ENCODE data around the gene PAMR1.
A peak's percentile ranks its signal among the peaks of the same experiment; 100 is the strongest.
"Not testable (repeated sequence)": the region's sequence is repeated elsewhere in the genome, so short reads cannot be mapped to it uniquely, and the experiment has no call there.

PAMR1 gene

DNA sequence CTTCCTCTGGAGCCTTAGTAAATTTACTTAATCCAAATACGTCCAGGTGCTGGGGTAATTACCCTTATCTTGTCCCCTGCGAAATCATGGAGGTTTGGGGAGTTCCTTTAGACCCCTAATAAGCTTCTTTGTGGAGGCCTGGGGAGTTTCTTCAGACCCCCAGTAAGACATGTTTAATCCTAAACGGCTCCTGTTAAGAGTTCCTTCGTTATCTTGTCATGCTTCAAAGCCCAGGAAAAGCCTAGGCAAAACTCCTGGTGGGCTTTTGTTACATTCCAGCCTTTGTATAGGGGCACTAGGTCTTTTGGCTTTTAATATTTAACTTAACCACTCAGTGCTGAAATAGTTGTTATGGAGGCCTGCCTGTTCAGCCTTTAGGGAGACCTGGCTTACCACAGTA lies 18.1 kb upstream of the PAMR1 start:
- FAIRE-seq (no peak), DNase-seq (ENCODE audit: low spot score) (no peak)

DNA sequence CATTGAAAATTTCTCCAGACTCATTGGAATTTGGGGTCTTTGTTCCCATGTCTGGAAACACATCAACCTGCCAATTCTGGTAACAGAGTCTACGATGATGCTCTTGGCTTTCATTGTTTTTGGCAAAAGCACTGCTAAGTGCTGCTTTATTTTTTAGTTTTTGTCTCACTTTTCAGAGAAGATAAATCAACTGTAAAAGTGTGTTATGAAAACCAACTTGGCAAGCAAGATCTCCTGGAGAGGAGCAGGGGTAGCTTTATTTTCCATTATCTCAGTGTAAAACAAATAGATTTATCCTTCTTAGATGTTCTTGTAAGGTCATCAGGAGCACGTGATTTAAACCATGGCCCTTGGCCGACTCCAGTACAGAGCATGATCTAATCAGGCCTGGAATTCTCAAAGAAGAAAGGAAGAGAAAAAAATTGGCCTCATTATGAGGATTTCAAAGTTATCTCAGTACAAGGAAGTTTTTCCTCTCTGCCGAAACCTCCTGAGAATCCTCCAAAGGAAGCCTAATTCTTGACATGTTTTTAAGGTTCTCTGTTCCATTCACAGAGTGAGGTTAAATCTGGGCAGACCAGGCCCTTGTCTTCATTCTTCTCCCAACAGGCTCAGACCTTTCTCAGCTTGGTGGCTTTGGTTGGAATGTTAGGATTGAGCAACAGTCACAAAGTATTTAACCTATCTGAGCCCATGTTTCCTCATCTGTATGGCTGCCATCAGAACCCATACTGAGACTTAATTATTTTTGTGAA lies 16.4 kb upstream of the PAMR1 start:
- no peak for DNase-seq (ENCODE audit: low spot score)
- no peak for FAIRE-seq

DNA sequence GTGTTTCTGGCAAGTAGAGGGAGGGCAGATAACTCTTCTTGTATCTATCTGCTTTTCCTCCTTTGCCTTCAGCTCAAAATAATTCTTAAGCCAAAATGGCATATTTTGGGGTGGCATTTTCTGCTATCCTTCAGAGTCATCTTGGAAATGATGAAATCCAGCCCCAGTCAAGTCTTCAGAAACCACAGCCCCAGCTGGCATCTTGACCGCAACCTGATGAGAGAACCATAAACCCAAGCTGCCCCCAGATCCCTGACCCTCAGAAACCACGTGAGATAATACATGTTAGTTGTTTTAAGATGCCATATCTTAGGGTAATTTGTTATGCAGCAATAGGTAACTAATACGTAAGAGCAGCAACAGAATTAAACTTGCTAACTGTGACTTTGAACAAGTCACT lies 15.1 kb upstream of the PAMR1 start:
- no peak for FAIRE-seq
- DNase-seq (ENCODE audit: low spot score) = no peak

DNA sequence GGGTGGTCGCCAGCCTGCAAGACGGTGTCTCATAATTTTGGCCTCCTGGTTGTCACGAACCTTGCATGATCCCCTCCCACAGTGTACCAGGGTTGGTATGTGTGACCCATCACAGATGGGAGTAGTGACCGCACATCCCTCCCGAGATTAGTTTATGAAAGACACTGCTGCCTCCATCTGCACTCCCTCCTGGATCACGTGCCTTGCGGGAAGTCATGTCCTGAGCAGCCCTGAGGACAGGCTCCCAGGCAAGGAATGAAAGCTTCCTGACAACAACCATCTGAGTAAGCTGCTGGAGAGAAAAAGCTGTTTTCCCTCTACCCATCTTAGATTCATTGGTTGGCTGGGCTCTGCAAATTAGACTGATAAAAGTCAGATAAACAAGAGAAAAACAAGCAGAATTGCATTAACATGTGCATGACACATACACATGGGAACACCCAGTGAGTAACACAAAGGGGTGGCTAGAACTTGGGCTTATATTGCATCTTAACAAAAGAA lies 14.4 kb upstream of the PAMR1 start:
- no peak for DNase-seq (ENCODE audit: low spot score)

DNA sequence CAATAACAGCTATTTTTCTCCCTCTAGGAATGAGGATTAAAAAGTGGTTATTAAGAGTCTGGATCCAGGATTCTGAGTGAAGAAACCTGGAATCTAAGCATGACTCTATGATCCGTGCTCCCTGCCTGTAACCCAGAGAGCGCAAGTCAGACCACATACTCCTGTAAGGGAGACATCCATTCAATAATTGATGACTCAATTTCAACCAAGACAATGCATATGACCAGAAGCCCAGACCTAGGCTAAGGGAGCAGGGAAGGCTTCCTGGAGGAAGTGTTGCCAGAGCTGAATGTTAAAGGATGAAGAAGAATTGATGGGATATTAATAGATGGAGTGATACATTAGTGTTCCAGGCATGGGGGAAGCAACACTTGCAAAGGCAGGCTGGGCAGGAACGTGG lies 13.8 kb upstream of the PAMR1 start:
- no peak for DNase-seq (ENCODE audit: low spot score)
- no peak for FAIRE-seq

More for the DNA sequence above, 14.4 kb upstream of the PAMR1 start:
- FAIRE-seq = no peak

DNA sequence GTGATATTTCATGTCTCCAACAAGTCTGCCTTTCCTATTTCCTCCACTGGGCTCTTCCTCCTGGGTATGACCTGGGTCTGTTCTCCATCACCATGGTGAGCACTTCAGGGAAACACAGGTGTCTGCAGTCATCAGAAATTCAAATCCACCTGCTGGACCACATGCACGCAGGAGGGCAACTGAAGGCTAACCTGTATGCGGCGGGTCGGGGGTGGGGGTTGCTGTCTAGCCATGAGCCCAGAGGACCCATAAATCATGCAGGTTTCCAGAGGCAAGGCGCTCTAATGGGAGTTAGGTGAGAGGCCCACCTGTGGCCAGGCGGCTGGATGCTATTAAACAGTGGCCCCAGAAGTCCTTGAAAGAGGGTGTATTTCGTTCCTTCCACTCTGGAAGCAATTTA lies 11.1 kb upstream of the PAMR1 start:
- no peak for DNase-seq (ENCODE audit: low spot score)
- FAIRE-seq = no peak

DNA sequence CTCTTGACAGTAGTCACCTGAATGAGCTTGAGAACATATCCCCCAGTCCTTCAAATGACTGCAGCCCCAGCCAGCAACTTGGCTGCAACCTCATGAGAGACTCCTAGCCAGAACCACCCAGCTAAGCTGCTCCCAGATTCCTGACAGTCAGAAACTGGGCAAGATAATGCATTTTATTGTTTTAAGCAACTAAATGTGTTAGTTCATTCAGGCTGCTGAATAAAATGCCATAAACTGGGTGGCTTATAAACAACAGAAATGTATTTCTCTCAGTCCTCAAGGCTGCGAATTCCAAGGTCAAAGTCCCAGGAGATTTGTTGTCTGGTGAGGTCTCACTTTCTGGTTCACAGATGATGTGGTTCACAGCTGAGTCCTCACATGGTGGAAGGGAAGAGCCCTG lies 5.8 kb upstream of the PAMR1 start:
- FAIRE-seq = no peak
- DNase-seq (ENCODE audit: low spot score) = no peak

DNA sequence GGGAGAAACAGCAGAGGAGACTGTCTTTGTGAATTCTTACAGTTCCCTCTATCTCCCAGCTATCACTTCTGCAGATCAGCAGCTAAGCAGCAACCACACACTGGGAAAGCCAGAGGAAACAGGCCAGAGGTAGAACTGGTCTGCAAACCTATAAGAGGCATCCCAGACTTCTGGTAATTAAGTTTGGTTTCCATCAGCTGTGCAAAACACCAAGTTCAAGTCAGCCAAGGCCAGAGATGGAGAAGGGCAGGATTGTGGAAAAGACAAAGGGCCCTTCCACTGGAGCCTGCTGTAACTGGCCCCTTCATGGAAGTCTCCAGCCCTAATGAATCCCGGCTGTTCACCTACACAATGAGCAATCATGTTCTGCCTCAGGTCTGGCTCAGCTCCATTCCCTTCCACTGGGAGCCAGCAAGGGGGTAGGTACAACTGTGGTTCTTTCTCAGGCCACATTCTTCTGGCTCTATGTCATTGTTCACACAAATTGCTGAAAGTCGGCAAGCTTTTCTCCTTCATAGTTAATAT lies 4.6 kb upstream of the PAMR1 start:
- FAIRE-seq = peak; percentile 79
- DNase-seq (ENCODE audit: low spot score) = peak; percentile 79

DNA sequence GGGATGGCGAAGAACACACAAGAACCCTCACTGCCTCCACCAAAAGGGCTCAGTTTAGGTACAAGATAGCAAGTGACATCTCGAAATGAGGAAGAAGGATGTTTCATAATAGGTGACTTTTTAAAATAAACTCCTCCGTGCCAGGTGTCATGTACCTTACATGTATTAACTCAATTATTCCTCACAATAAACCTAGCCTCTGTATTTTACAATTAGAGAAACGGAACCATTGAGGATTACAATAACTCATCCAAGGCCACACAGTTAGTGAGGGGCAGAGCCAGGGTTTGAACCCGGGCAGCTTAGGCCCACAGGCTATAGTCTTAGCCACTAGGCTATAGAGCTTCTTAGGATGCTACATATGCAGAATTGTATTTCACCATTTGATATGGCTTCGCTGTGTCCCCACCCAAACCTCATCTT lies 965 bp upstream of the PAMR1 start:
- no peak for FAIRE-seq
- no peak for DNase-seq (ENCODE audit: low spot score)

DNA sequence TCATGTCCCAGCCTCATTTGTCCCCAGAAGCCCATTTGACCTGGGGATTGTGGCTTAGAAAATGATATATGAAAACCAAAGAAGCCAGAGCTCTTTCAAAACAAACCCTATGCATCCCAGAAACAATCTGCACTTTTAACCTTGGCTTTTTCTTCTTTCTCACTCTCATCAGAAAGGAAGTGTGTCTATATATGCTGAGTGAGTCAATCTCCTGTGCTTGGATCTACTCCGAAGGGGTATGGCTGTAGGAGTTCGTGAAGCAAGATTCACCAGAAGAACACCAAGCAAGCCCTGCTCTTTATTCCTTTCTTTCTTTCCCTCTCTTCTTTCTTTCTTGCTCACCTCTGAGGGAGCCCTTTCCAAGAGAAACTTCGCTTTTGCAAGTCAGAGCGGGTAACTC lies 636 bp downstream of the PAMR1 start:
- DNase-seq (ENCODE audit: low spot score) = no peak
- FAIRE-seq = no peak

DNA sequence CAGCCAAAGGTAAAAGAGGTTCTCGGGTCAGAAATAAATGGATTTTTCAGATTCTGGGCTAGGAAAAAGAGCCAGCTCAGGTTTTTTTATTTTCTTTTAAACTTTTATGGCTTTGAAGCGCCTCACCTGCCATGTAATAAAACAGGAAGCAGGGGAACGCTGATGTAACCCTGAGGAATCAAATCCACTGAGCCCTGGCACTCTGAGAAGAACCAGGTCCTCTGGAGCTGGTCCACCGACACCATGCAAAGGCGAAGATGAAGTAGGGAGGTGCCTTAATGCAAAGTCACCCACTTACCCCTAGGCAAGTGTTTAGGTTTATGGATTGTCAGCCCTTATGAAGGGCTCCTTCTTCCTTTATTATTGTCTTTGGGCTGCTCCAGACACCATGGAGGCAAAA lies 1.6 kb downstream of the PAMR1 start:
- DNase-seq (ENCODE audit: low spot score) = no peak
- no peak for FAIRE-seq

DNA sequence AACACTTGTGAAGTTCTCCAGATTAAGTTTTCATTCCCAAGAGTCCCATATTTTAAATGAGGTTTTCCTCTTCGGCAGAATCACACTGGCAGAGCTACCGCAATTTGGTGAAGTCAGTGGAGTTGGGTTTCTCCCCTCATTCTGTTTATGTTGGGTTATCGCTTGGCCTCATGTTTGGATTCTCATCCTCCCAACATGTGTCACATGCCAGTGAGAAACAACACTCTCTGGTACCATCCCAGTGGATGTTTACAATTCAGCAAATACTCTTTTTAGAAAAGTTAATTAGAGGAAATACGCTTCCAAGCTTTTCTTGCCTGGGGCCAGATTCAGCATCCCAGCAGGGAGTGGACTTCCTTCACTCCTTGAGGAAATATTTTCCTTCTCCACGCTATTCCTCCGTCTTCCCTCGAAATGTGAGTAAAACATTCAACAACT lies 2.1 kb downstream of the PAMR1 start:
- FAIRE-seq (no peak), DNase-seq (ENCODE audit: low spot score) (no peak)

DNA sequence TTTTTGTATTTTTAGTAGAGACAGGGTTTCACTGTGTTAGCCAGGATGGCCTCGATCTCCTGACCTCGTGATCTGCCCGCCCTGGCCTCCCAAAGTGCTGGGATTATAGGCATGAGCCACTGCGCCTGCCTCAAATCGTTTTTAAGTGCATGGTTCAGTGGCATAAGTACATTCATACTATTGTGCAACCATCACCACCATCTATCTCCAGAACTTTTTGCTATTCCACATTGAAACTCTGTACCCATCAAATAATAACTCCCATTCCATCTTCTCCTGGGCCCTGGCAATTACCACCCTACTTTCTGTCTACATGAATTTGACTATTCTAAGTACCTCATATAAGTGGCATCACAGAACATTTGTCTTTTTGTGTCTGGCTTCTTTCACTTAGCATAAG lies 3.3 kb downstream of the PAMR1 start:
- FAIRE-seq; DNase-seq (ENCODE audit: low spot score): not testable (repeated sequence)

DNA sequence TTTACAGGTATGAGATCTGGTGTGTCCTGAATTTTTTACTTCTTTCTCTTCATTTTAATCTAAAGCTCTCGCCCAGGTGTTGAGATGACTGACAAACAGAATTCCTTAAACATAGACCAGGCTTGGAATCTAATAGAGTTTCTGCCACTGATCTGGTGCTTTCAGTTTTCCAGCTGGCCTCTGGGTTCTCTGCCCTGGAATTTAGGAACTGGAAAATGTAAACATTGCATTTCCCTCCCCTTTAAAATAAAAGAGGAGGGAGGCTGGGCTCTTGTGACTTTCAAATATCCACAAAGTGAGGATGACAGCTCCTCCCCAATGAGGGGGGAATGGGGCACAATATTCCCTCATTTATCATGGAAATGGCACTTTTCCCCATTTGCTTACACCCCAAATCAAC lies 5.0 kb downstream of the PAMR1 start:
- DNase-seq (ENCODE audit: low spot score) (no peak), FAIRE-seq (no peak)

DNA sequence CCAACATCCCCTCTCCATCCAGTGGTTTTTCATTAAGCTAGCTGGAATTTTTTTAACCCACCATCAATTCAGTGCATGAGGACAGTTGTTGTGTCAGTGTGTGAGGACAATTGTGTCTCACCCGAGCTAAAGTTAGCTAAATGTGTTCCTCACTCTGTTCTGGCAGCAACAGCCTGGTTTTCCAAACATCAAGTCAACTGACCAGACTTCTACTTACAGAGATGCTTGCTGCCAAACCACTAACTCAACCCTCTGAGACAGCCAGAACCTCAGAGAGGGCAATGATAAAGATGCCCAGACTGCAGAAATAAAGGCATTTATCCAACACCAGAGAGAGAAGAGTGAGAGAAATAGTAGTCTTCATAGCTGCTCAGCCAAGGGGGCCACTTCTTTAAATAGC lies 6.7 kb downstream of the PAMR1 start:
- FAIRE-seq (no peak), DNase-seq (ENCODE audit: low spot score) (no peak)

DNA sequence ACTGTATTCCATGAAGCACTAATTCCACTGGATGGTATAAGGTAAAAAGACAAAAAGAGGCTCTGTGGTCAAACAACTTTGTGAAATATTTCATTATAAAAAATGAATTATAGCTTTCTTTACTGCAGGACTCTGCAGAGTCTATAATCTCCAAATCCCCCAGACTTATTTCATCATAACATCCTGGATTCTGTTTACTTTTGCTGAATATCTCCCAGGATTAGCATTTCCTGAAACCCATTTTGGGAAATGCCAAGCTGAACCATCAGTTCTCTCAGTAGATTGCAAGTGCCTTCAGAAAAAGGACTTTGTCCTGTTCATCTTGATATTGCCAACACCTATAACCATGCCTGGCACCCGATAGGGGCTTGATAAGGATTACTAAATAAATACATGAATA lies 7.9 kb downstream of the PAMR1 start:
- no peak for DNase-seq (ENCODE audit: low spot score)
- no peak for FAIRE-seq

DNA sequence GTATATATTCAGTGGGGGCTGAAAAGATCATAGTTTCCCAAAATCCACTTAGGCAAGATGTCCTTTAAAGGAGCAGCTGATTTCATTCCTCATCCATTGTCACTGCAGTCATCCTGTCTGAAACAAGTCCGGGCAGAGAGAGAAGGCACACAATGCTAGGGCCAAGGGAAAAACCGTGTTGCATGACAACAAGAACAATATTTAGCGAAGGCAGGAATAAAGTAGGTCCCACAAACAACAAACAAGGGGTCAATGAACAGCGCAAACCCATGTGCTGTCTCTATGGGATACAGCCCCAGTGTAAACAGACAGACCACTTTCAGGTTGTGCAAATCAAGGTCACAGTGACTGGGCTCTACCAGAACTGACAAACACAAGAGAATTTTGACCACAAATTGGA lies 9.0 kb downstream of the PAMR1 start:
- DNase-seq (ENCODE audit: low spot score) (no peak), FAIRE-seq (no peak)

DNA sequence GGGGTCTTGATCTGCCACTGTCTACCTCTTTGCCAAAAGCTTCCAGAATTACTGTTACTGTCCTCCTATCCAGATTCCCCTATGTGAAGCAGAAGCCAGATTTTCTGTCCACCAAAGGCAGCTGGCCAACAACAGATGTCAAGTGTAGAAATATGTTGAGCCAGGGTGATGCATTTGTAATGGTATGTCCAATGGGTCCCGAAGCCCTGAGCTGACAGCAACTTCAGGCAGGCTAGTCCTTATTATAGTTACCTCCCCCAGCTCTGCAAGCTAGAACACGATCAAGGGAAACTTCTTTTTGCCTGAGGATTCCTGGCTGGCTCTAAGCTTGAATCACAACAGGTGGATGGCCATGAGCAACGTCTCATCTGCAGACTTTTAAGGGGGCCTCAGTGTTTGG lies 10.2 kb downstream of the PAMR1 start:
- DNase-seq (ENCODE audit: low spot score) = no peak
- no peak for FAIRE-seq

DNA sequence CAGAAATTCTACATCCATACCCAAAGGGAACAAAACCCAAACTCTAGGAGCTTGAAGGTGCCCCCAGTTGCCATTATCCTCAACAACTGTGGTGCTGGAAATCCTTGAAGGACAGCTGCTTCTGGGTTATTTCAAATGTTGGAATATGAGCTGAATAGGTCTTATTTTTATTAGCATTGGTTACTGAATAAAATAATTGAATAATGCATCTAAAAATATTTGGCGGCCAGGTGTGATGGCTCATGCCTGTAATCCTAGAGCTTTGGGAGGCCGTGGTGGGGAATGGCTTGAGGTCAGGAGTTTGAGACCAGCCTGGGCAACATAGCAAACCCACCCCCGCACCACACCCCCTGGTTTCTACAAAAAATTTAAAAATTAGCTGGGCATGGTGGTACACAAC lies 10.9 kb downstream of the PAMR1 start:
- DNase-seq (ENCODE audit: low spot score) = no peak
- FAIRE-seq = no peak

DNA sequence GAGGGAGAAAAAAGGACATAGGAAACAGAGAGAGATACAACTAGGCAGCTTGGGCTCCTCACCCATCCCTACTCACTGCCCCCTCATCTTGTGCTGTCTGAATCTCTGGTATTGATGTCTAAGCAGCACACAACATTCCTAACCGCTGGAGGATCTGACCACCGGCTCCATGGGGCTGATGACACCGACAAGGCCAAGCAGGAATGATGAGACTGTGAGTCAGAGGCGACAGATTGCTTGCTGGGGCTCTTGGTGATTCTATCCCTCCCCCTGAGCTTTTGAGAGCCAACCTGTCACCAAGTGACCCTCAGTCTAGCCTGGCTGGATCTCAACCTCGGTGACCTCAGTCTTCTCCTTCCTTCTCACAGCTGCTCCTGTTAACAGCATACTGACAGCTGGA lies 13.8 kb downstream of the PAMR1 start:
- FAIRE-seq (peak; percentile 84), DNase-seq (ENCODE audit: low spot score) (peak; percentile 94)

DNA sequence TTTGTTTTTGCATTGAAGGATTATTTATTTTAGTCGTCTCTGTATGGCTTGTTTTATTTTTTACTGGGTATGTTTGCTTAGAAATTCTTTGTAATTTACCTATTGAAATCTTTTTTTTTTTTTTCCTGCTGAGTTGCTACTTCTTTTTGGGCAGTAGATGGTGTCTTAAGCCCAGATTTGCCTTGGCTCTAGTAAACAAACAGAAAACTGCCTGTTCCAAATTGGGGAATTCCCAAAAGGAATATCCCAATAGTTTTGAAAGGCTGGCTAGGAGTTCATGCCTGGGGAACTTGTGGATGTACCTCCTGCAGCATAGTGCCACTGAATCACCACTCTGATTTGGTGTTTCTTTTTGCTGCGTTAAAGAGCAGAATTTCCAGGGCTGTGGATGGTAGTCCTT lies 17.7 kb downstream of the PAMR1 start:
- FAIRE-seq = no peak
- DNase-seq (ENCODE audit: low spot score) = no peak

DNA sequence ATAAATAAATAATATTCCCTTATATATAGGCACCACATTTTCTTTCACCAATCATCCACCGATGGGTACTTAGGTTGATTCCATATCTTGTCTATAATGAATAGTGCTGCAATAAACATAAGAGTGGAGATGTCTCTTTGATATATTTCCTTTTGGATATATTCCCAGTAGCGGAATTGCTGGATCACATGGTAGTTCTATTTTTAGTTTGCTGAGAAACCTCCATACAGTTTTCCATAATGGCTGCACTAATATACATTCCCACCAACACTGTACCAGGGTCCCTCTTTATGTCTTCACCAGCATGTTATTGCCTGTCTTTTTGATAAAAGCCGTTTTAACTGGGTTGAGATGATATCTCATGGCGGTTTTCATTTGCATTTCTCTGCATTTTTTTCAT lies 23.6 kb downstream of the PAMR1 start:
- FAIRE-seq = no peak
- no peak for DNase-seq (ENCODE audit: low spot score)

DNA sequence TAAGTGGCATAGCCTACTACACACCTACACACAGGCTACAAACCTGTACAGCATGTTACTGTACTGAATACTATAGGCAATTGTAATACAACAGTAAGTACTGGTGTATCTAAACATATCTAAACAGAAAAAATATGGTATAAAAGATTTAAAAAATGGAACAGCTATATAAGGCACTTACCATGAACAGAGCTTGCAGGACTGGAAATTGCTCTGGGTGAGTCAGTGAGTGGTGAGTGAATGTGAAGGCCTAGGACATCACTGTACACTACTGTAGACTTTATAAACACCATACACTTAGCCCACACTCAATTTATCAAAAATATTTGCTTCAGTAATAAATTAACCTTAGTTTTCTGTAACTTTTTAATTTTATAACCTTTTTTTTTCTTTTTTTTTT lies 24.7 kb downstream of the PAMR1 start:
- no peak for FAIRE-seq
- DNase-seq (ENCODE audit: low spot score) = no peak
